H1 (cell line): Measurements from ENCODE around the gene PLEKHN1. TPM values are rescaled to one million over a fixed set of nuclear protein-coding genes. Genes with fewer than 3 reads are reported as not detected.

Source experiments
- CTCF ChIA-PET: fragments of 300-600 bp; sonication (Branson Sonifier 250); formaldehyde crosslinking; loops from one replicate; lab custom pipeline; 2021; ENCODE audit not compliant: partially characterized antibody; lab: Charles Lee
- POLR2A ChIA-PET: fragments of 300-600 bp; sonication (Branson Sonifier 250); formaldehyde crosslinking; loops from one replicate; lab custom pipeline; 2021; ENCODE audit warnings: inconsistent platforms; ENCODE audit not compliant: partially characterized antibody; lab: Charles Lee
- DNase-seq, 2 experiments: peaks; one replicate each; pipeline versions ENCODE4 v3.0.0 to v3.0.0-alpha.2; 2010 to 2022; ENCODE audit warnings: low spot score in 2 of 2, low read depth in 1 of 2, mixed read lengths in 1 of 2
- FAIRE-seq: peaks from 2 replicates; lab custom pipeline; 2011; peaks lifted over from hg19 to GRCh38; lab: Jason Lieb, UNC
- H2AFZ ChIP-seq: 2 replicates; pipeline ENCODE4 v1.8.1; 2012; ENCODE audit warnings: low read length, inconsistent platforms
- H2AK5ac ChIP-seq: 2 replicates; pipeline ENCODE4 v1.6.1; 2013; ENCODE audit warnings: low read depth, low read length
- H2BK120ac ChIP-seq: replicated peaks from 2 replicates; pipeline ENCODE3; 2013; ENCODE audit warnings: low read depth, low read length, inconsistent platforms
- H2BK12ac ChIP-seq: 2 replicates; pipeline ENCODE4 v1.6.1; 2013; ENCODE audit warnings: low read depth, low read length
- H2BK15ac ChIP-seq: 2 replicates; pipeline ENCODE4 v1.6.1; 2013; ENCODE audit warnings: low read length
- H2BK20ac ChIP-seq: 2 replicates; pipeline ENCODE4 v1.6.1; 2013; ENCODE audit warnings: low read length
- H2BK5ac ChIP-seq: 2 replicates; pipeline ENCODE4 v1.6.1; 2013; ENCODE audit warnings: low read depth, low read length
- H3K14ac ChIP-seq: 2 replicates; pipeline ENCODE4 v1.6.1; 2013; ENCODE audit warnings: inconsistent platforms; ENCODE audit not compliant: insufficient read length
- H3K18ac ChIP-seq: 2 replicates; pipeline ENCODE4 v1.6.1; 2013; ENCODE audit warnings: low read length; ENCODE audit errors: extremely low read depth
- H3K23ac ChIP-seq: 2 replicates; pipeline ENCODE4 v1.6.1; 2013; ENCODE audit warnings: inconsistent platforms; ENCODE audit not compliant: insufficient read length
- H3K23me2 ChIP-seq: 2 replicates; pipeline ENCODE4 v1.6.1; 2013; ENCODE audit warnings: low read depth, low read length
- H3K27ac ChIP-seq: 2 replicates; pipeline ENCODE4 v1.6.1; 2011; ENCODE audit warnings: low read depth, low read length, inconsistent platforms
- H3K27me3 ChIP-seq, 4 experiments: replicated peaks in 1 of 4; 1 replicate in 1 of 4; 2 replicates in 3 of 4; pipeline versions ENCODE4 v1.6.1 to v1.8.1; 2011 to 2013; ENCODE audit warnings: low read length in 3 of 4, mild to moderate bottlenecking in 3 of 4, inconsistent platforms in 2 of 4, mixed read lengths in 2 of 4, moderate library complexity in 1 of 4; ENCODE audit not compliant: control insufficient read depth in 3 of 4, insufficient read depth in 3 of 4; ENCODE audit errors: extremely low read depth in 1 of 4
- H3K36me3 ChIP-seq, 4 experiments: 2 replicates each; pipeline versions ENCODE4 v1.6.1 to v1.8.1; 2011 to 2013; ENCODE audit warnings: mild to moderate bottlenecking in 4 of 4, low read length in 3 of 4, moderate library complexity in 2 of 4, control low read depth in 1 of 4, inconsistent platforms in 1 of 4; ENCODE audit not compliant: insufficient read depth in 4 of 4, control insufficient read depth in 2 of 4
- H3K4ac ChIP-seq: replicated peaks from 2 replicates; pipeline ENCODE3; 2013; ENCODE audit warnings: low read length, low read depth, mixed read lengths, inconsistent platforms; ENCODE audit not compliant: insufficient read length
- H3K4me1 ChIP-seq, 4 experiments: replicated peaks in 1 of 4; 1 replicate in 1 of 4; 2 replicates in 3 of 4; pipeline versions ENCODE4 v1.6.1 to v1.8.1; 2011 to 2013; ENCODE audit warnings: low read length in 3 of 4, inconsistent platforms in 2 of 4, mixed read lengths in 1 of 4; ENCODE audit not compliant: insufficient read depth in 4 of 4, control insufficient read depth in 3 of 4
- H3K4me2 ChIP-seq, 2 experiments: 2 replicates each; pipeline versions ENCODE4 v1.6.1 to v1.8.1; 2011 to 2013; ENCODE audit warnings: low read depth in 2 of 2, low read length in 2 of 2, control low read depth in 1 of 2, inconsistent platforms in 1 of 2, mild to moderate bottlenecking in 1 of 2; ENCODE audit not compliant: insufficient read depth in 1 of 2
- H3K4me3 ChIP-seq, 4 experiments: fragments of 200-600, 300-600 bp in 1 of 4; sonication (generic), shearing (Covaris generic), sonication (Bioruptor Twin) in 1 of 4; 2 replicates each; pipeline versions ENCODE4 v1.5.1 to v1.8.1; 2011 to 2016; ENCODE audit warnings: low read length in 4 of 4, low read depth in 3 of 4, control low read depth in 2 of 4, inconsistent platforms in 2 of 4, mild to moderate bottlenecking in 2 of 4, mixed read lengths in 1 of 4, moderate library complexity in 1 of 4; ENCODE audit not compliant: insufficient read depth in 2 of 4; ENCODE audit errors: extremely low read depth in 1 of 4
- H3K56ac ChIP-seq: replicated peaks from 2 replicates; pipeline ENCODE3; 2013; ENCODE audit warnings: low read depth, mild to moderate bottlenecking, mixed read lengths, low read length, inconsistent platforms; ENCODE audit not compliant: insufficient read length
- H3K79me1 ChIP-seq: 2 replicates; pipeline ENCODE4 v1.6.1; 2013; ENCODE audit warnings: low read depth, low read length, control low read depth
- H3K79me2 ChIP-seq, 2 experiments: 2 replicates each; pipeline versions ENCODE4 v1.6.1 to v1.8.1; 2012 to 2013; ENCODE audit warnings: low read length in 2 of 2, mild to moderate bottlenecking in 2 of 2, inconsistent platforms in 1 of 2; ENCODE audit not compliant: insufficient read depth in 2 of 2, control insufficient read depth in 1 of 2
- H3K9ac ChIP-seq, 4 experiments: replicated peaks in 1 of 4; 1 replicate in 1 of 4; 2 replicates in 3 of 4; pipeline versions ENCODE4 v1.6.1 to v1.8.1; 2011 to 2013; ENCODE audit warnings: low read depth in 3 of 4, low read length in 3 of 4, control low read depth in 2 of 4, mild to moderate bottlenecking in 2 of 4, moderate library complexity in 2 of 4, inconsistent platforms in 1 of 4; ENCODE audit errors: extremely low read depth in 1 of 4
- H3K9me3 ChIP-seq, 2 experiments: 2 replicates each; pipeline versions ENCODE4 v1.6.1 to v1.8.1; 2012 to 2013; ENCODE audit warnings: mild to moderate bottlenecking in 2 of 2, moderate library complexity in 2 of 2, control low read depth in 1 of 2, inconsistent platforms in 1 of 2, low read depth in 1 of 2, low read length in 1 of 2, mixed read lengths in 1 of 2; ENCODE audit not compliant: insufficient read depth in 2 of 2
- H4K20me1 ChIP-seq, 2 experiments: replicated peaks in 1 of 2; 2 replicates each; pipeline versions ENCODE3 to v1.8.1; 2011 to 2013; ENCODE audit warnings: inconsistent platforms in 2 of 2, low read length in 2 of 2, mild to moderate bottlenecking in 1 of 2; ENCODE audit not compliant: insufficient read depth in 2 of 2, control insufficient read depth in 1 of 2
- H4K5ac ChIP-seq: 2 replicates; pipeline ENCODE4 v1.6.1; 2013; ENCODE audit warnings: low read length, low read depth, mixed read lengths, inconsistent platforms; ENCODE audit not compliant: insufficient read length
- H4K8ac ChIP-seq: 2 replicates; pipeline ENCODE4 v1.8.0; 2013; ENCODE audit warnings: mild to moderate bottlenecking, moderate library complexity, low read length, inconsistent platforms; ENCODE audit not compliant: insufficient read depth; ENCODE audit errors: extremely low read depth
- H4K91ac ChIP-seq: replicated peaks from 2 replicates; pipeline ENCODE3; 2013; ENCODE audit warnings: low read length, mixed read lengths, inconsistent platforms; ENCODE audit not compliant: insufficient read length
- BCL11A ChIP-seq, 2 experiments: IDR thresholded peaks; one replicate each; pipeline ENCODE4 v1.6.1; 2011; ENCODE audit warnings: low read depth in 2 of 2, low read length in 2 of 2, mild to moderate bottlenecking in 2 of 2
- BRCA1 ChIP-seq: IDR thresholded peaks from 2 replicates; pipeline ENCODE4 v1.6.1; 2012; ENCODE audit warnings: low read depth, low read length, improper control_type of control experiment
- CBX5 ChIP-seq: fragments of 300-800, 300-1000 bp; sonication (generic); IDR thresholded peaks from 2 replicates; pipeline ENCODE4 v1.7.1; 2016; ENCODE audit warnings: antibody characterized with exemption, low read length, low read depth
- CHD1 ChIP-seq: IDR thresholded peaks from 2 replicates; pipeline ENCODE4 v1.6.1; 2012; ENCODE audit warnings: low read depth, low read length, improper control_type of control experiment
- CREB1 ChIP-seq: IDR thresholded peaks from 2 replicates; pipeline ENCODE4 v1.6.1; 2012; ENCODE audit warnings: inconsistent platforms
- FOSL1 ChIP-seq: IDR thresholded peaks from 2 replicates; pipeline ENCODE4 v1.6.1; 2011; ENCODE audit warnings: mild to moderate bottlenecking, low read depth, low read length, moderate library complexity; ENCODE audit not compliant: insufficient read depth
- GTF2F1 ChIP-seq: IDR thresholded peaks from 2 replicates; pipeline ENCODE4 v1.6.1; 2012; ENCODE audit warnings: low read depth, low read length, improper control_type of control experiment, borderline replicate concordance
- NANOG ChIP-seq: IDR thresholded peaks from 2 replicates; pipeline ENCODE4 v1.6.1; 2011; ENCODE audit warnings: low read length, low read depth, mild to moderate bottlenecking, inconsistent platforms; ENCODE audit not compliant: insufficient read depth, poor library complexity, severe bottlenecking
- SP4 ChIP-seq: IDR thresholded peaks from 2 replicates; pipeline ENCODE4 v1.6.1; 2012; ENCODE audit warnings: low read length, inconsistent platforms
- TBP ChIP-seq: IDR thresholded peaks from 2 replicates; pipeline ENCODE4 v1.6.1; 2011; ENCODE audit warnings: low read depth, low read length, improper control_type of control experiment
- WGBS, 2 experiments: shearing (Covaris generic) in 1 of 2; methylation state at CpG; one replicate each; pipeline versions ENCODE4 v1.1.6 to v1.1.7; 2013 to 2015; ENCODE audit warnings: low lambda C conversion rate in 2 of 2, mixed read lengths in 2 of 2, inconsistent platforms in 1 of 2, low coverage in 1 of 2, missing lambda C conversion rate in 1 of 2; ENCODE audit not compliant: insufficient replicate concordance in 2 of 2, insufficient coverage in 1 of 2, insufficient read length in 1 of 2; ENCODE audit errors: extremely low coverage in 1 of 2, missing lambda C conversion rate in 1 of 2; 5-methylcytosine and 5-hydroxymethylcytosine counted together
- polyA plus RNA-seq, 7 experiments: library from polyadenylated mRNA; depleted of rRNA in 3 of 7; stranded (reverse) in 5 of 7; unstranded in 2 of 7; fragments of >200 nt in 5 of 7; fragments of 200-250 nt in 2 of 7; gene quantifications; 1 replicate in 5 of 7; 2 replicates in 1 of 7; 4 replicates in 1 of 7; pipeline versions ENCODE4 v1.2.1 to v1.2.3, GENCODE V29; 2011 to 2013; ENCODE audit warnings: missing spikeins in 2 of 7, mixed read lengths in 2 of 7
- total RNA-seq: library from RNA; stranded (reverse); fragmentation: NEBNext Ultra II Directional; extraction: Animal tissue kit (Norgen Biotek cat#: 25700); gene quantifications from 2 replicates; pipeline ENCODE4 v1.2.1, GENCODE V29; 2021
- TF ChIP-seq, protein P1 (sequence below): IDR thresholded peaks from 2 replicates; pipeline ENCODE4 v1.6.1; 2012; ENCODE audit warnings: inconsistent platforms

Gene PLEKHN1
- total and polyA plus RNA-seq, 2 of the 8 experiments (the other 6 are each of a cell fraction or from before 2014, with no cell fraction given): 0.39 to 1.5 TPM

DNA sequence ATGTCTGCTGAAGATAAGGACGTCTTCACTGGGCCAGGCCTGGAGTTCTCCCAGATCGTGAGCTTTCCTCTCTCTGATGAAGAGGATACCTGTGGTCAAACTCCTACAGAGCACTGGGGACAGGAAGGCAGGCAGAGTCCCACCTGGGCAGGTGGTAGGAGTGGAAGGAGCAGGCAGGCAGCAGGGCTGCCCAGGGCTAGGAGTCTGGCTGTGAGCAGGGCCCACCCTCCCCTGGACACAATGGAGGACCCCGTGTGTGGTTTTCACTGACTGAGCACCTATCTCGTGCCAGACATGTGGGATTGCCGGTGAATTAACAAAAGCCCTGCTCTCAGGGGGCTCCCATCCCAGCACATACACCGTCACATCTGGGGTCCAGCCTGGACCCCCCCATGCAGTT is 47.4 kb upstream of the PLEKHN1 start:
- Histone ChIP-seq H3K4ac (no peak overlapping the region), H2BK5ac (no peak overlapping the region), H3K79me2 (no peaks in the 10 kb centered on the region), H4K91ac (no peak overlapping the region), H3K9me3 (no peaks in the 10 kb centered on the region), H4K20me1 (peaks cover 13 to 24% of the 10 kb centered on the region in 2 experiments), H3K36me3 (no peaks in the 10 kb centered on the region), H3K4me2 (no peak overlapping the region), H4K5ac (no peak overlapping the region), H3K56ac (no peak overlapping the region), H3K23ac (no peak overlapping the region), H3K4me1 (peaks cover 0 to 19% (median 16%) of the 10 kb centered on the region in 4 experiments; a peak in 6 of 7 replicates), H3K9ac (no peak overlapping the region), H3K27ac (no peak overlapping the region), H3K23me2 (no peaks in the 10 kb centered on the region; the same call in 1 of the 2 replicates), H2BK15ac (0 out of 2 replicates have a peak overlapping the region, but pooled peaks have one; percentile 16), H2AK5ac (no peak overlapping the region), H2BK20ac (no peak overlapping the region), H3K18ac (no peak overlapping the region), H3K14ac (no peak overlapping the region), H2BK120ac (no peak overlapping the region), H3K79me1 (no peaks in the 10 kb centered on the region), H2AFZ (no peak overlapping the region), H2BK12ac (no peak overlapping the region), H3K4me3 (no peak overlapping the region), H3K27me3 (peaks cover 41 to 96% (median 83%) of the 10 kb centered on the region in 4 experiments), H4K8ac (no peak overlapping the region)
- DNase-seq: no peak
- 93% methylated on average over 6 of the region's 6 CpGs; no CpG with 5 or more reads in 1 of the 2 experiments for WGBS, 2 experiments
- ChIA-PET POLR2A (interaction anchor here (1.1 to 2.0 kb wide), 4 partner anchors 13 to 74 kb away, joined by 3 to 10 read pairs (median 4); no protein-coding TSS in a partner anchor), CTCF (interaction anchor here (0.6 to 3.0 kb wide), 6 partner anchors 12 to 53 kb away, joined by 3 to 20 read pairs (median 3); no protein-coding TSS in a partner anchor)
- TF ChIP-seq BCL11A (IDR thresholded peaks at IDR 0.05; ENCODE audit: low read depth in 2 of 2, low read length in 2 of 2): no peak
- no peak for TF ChIP-seq SP4
- no peak for TF ChIP-seq GTF2F1
- no peak for TF ChIP-seq CHD1
- no peak for TF ChIP-seq FOSL1
- no peak for TF ChIP-seq NANOG
- TF ChIP-seq TBP: no peak
- TF ChIP-seq CBX5: no peak
- TF ChIP-seq BRCA1: no peak
- no peak for TF ChIP-seq CREB1
- TF ChIP-seq, protein P1, sequence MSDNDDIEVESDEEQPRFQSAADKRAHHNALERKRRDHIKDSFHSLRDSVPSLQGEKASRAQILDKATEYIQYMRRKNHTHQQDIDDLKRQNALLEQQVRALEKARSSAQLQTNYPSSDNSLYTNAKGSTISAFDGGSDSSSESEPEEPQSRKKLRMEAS: no peak
- FAIRE-seq: no peak
